Activated T-cell treated with anti-CD3 and anti-CD28 coated beads for 24 hours (primary cell): ENCODE measurements around the gene TRMU.
A peak's percentile ranks its signal among the peaks of the same experiment; 100 is the strongest.

ENCODE experiments used
- DNase-seq: peaks from one replicate; pipeline ENCODE4 v3.0.0-alpha.2; 2020; ENCODE audit warnings: low read depth

TRMU gene

DNA sequence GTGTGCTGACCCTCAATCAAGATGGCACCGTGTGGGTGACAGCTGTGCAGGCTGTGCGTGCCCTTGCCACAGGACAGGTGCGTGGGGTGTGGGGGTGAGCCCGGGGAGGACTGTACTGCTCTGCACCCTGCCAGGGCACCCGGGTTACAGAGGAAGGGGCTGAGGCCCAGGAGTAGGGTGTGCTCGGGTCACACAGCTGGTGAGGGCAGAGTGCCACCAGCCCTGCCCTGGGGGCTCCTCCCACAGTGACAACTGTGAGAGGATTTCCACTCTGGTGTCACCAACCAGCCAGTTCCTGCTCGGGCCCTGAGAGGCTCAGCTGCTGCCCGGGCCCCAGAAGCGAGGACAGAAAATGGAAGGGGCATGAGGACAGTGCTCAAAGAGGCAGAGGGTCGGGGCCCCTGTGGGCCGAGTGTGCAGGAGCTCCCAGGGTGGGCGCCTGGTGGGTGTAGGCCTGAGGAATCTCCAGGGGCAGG lies 20.5 kb downstream of the TRMU start:
- no peak for DNase-seq

- no peak for DNase-seq
Measured at GRCh38 chr22:46356496-46357480, 21.3 kb downstream of the TRMU start.

- no peak for DNase-seq
Measured at GRCh38 chr22:46357711-46358520, 22.4 kb downstream of the TRMU start.

DNA sequence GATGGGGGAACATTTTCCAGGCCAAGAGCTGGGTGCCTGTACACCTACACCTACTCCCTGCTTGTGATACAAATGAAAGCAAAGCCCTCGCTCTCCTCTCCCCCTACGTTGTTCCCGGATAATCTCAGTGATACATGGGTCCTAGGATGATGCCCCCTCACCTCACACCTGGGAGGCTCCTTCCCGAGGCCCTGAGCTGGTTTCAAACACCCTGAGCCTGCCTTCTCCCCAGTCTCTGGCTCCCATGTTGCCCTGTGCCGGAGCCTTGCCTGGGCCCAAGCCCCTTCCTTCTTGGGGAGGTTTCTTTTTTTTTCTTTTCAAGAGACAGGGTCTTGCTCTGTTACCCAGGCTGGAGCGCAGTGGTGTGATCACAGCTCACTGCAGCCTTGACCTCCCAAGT lies 23.3 kb downstream of the TRMU start:
- DNase-seq = no peak

DNA sequence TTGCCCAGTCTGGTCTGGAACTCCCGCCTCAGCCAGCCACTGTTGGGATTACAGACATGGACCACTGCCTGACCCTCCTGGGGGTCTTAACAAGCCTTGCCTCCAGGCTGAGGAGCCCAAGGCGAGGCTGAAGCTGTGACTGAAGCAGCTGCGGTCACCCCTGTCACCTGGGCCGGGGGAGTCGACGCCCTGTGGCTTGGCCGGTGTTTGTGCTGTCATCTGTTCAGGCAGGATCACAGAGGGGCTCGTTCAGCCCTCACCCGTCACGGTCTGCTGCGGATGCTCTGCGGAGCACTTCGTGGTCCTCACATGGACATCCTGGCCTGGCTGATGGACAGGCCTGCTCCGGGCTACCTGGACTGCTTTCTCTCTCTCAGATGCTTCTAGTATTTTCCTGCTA lies 23.8 kb downstream of the TRMU start:
- no peak for DNase-seq

DNA sequence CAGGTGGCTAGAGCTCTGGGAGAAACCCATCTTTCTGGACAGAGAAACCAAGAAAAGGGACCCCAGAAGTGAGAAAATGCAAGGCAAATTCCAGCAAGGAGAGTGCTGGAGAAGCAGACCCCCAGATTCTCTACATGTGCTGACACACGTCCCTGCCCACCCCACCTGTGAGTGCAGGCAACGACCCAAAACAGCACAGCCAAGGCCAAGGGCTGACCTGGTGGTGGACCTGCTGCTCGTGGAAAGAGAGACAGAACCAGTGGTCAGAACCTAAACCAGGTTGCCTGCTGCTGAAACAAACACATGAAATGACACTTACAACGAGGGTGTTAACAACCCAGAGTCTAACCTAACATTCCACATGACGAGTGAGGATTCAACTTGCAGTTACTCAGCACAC lies 24.6 kb downstream of the TRMU start:
- DNase-seq = no peak

DNA sequence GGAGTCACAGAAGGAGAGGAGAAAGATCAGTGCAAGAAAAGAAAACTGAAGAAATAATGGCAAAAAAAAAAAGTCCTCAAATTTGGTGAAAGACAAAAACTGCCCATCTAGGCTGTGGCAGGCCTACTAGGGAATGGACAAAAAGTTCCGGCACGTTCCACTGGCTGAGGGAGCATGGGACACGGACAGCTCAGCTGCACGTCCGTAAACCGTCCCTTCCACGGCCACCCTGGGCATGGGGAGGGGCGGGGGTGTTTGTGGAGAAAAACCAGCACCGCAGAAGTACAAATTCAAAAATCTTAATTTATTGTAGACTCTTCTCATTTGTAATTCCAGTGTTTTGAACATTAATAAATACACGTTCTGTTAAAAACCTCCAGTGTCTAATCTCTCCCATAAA lies 25.4 kb downstream of the TRMU start:
- no peak for DNase-seq

DNA sequence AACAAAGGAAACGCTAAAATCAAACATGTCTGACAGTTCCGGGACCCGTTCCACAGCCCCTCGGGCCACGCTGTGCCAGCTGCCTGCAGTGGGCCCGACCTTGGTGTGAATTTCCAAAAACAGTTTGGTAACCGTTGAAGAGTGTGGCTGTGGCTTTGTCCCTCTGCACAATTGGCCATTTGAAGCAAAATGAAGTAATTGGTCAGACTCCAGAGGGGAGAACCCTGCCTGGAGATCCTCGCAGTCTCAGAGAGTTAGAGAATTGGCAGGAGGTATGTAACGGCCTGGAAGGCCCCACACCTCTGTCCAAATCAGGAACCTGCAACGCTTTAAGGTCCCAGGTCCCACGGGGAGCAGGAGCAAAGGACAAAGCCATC lies 26.3 kb downstream of the TRMU start:
- DNase-seq = no peak

- DNase-seq = no peak
Measured at GRCh38 chr22:46362203-46362933, 26.9 kb downstream of the TRMU start.

GRCh38 chr22:46362934-46363515 lies 27.5 kb downstream of the TRMU start:
- no peak for DNase-seq

DNA sequence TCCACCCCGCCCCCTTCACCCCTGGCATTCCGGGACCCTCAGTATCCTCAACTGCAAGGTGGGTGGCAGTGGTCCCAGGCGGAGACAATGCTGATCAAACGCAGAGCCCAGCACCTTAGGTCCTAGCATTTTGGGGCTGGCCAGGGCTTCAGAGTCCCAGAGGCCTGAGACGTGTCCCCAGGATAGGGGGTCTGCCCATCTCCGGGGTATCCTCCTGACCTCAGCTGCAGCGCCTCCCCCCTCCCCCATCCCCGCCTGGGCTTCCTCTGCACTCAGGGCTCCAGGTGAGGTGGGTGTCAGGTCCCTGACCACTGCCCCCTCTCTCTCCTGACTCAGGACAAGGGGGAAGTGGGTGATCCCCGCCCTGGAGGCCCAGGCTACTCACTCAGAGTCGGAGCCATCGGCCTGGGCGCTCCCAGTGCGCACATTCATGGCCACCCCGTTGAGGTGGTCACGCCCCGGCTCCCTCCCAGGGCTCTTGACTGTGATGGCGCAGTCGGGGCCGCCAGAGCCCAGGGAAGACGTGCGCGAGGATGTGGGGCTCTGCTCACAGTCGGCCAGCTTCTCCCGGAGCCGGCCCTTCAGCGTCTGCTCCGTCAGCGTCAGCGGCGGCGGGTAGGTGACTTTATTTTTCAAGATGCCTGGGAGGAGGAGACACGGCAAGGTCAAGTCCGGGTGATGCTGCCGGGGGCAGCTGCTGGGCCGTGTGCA lies 28.3 kb downstream of the TRMU start:
- no peak for DNase-seq

- no peak for DNase-seq
Measured at GRCh38 chr22:46364341-46365165, 29.0 kb downstream of the TRMU start.

DNA sequence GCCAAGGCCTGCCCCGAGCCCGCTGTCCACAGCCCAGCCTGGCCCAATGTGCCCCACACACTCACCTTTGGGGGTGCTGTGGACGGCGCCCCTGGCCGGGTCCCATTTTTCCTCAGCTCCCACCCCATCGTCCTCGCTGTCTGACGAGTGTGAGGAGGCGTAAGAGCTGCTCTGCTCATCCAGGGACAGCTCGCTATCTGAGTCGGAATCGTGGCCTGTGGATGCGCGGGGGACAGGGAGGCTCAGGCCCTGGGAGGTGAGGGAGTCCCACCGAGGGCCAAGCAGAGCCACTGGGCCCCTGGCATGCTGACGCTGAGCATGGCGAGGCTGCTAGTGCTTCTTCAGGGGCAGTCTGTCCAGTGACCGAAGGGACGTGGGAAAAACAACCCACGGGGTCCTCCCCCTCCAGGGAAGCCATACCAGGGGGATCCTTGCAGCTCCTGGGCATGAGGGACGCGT lies 29.7 kb downstream of the TRMU start:
- DNase-seq = no peak

- no peak for DNase-seq
Measured at GRCh38 chr22:46366327-46366731, 30.8 kb downstream of the TRMU start.

GRCh38 chr22:46366801-46367706 lies 31.5 kb downstream of the TRMU start:
- DNase-seq = no peak

GRCh38 chr22:46367707-46368191 lies 32.2 kb downstream of the TRMU start:
- DNase-seq = peak; percentile 54

GRCh38 chr22:46368422-46368821 lies 32.9 kb downstream of the TRMU start:
- DNase-seq = no peak

DNA sequence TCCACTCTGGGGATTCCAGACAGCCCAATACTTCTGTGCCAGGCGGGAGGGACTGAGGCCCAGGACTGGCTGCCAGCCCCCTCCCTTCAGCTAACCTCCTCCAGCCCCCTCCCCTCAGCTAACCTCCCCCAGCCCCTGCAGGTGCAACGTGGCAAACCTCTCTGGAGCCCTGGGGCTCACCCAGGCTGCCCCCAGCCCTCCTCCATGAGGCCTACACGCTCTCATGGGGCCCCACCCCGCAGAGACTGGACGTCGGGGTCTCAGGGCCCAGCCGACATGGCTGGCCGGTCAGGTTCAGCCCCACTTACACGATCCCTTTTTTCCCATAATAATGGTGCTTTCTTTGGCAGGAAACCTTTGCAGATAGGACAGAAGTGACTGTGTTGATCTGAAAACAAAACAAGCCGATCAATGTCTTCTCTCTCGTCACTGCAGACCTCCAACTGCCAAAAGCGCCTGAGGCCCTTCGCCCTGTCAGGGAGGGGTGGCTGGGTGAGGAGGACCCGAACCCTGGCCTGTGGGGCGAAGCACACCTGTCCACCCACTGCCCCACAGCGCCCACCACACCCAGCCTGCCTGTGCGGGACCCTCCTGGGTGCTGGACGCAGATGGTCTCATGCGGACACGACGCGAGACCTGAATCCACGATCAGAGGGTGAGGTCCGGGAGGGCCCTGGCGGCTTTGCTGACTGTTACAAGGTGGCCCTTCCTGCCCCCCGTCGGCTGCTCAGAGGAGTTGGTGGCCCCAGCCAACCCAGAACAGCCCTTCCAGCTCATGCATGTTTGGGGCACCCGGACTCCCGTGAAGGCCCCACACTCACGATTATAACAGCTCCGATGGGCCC lies 33.6 kb downstream of the TRMU start:
- DNase-seq = no peak
